HG03520 (cell line): ENCODE measurements around the gene FBXO48.

ENCODE experiments used
- ATAC-seq: cut with Tn5 transposase; IDR thresholded peaks from one replicate; pipeline ENCODE4 v1.9.1; 2021; ENCODE audit warnings: mild to moderate bottlenecking, moderate library complexity; ENCODE audit not compliant: unreplicated experiment

Gene FBXO48

DNA sequence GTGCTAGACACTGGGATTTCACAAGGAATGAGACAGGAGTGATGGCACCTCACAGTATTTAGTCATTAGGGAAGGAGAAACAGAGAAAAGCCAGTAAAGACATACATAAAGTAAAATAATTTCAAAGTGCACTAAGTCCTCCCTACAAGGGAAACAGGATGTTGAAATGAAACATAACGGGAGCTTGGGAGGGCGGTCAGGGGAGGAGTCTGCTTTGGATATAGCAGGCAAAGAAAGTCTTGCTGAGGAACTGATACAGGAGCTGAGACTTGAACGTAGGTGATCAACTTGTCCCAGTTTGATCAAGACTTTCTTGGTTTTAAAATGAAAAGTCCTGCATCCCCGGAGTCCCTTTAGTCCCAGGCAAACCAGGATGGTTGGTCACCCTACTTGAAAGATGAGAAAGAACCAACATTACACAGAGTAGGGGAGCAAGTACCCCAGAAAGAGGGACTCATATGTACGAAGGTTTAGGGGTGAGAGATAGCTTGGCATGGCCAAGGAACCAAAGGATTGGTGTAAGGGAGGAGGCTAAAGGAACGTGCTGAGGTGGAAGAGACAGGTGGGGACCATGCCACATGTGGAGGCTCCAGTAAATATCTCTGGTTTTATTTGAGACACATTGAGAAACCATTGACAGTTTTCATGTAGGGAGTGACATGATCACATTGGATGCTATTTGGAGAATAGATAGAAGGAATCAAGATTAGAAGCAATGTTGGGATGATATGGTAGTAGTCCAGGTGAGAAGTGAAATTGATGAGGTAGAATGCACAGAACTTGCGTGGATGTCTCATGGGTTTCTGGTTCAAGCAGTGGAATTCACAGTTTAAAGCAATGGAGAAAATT, 28.4 kb downstream of the FBXO48 start:
- no peak for ATAC-seq

DNA sequence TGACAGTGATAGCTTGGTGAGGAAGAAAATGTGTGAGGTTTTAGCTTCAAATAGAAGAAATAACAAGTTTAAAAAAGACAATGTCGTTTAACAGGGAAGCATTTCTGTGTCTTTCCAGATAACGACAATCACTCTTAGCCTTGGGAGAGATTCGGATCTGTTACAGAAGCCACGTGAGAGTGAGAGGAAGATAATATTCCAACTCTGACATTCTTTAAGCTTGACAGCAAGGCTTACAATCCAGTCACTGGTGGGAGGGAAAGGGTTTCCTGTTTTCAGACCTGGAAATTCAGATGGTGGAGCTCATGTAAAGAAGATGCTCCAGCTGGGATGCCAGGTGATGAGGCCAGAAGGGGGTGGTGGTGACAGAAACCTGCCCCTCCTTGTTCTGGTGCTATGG, 30.8 kb downstream of the FBXO48 start:
- ATAC-seq, result no peak

DNA sequence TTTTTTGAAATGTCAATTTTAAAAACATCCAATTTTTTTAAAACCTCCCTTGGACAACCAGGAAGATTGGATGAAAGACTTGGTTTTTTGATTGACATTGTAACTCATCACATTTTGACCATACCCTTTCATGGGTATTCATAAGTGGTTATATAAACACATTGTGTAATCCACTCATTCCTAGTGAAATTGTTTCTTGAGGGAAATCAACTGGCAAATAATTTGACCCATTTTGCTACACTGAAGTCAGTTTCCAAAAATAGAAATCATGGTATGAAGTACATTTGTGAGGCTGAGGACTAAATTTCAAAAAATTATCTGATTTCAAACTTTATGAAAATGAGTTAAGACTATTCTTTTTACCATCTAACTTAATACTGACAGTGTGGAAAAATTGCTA, 31.5 kb downstream of the FBXO48 start:
- no peak for ATAC-seq

DNA sequence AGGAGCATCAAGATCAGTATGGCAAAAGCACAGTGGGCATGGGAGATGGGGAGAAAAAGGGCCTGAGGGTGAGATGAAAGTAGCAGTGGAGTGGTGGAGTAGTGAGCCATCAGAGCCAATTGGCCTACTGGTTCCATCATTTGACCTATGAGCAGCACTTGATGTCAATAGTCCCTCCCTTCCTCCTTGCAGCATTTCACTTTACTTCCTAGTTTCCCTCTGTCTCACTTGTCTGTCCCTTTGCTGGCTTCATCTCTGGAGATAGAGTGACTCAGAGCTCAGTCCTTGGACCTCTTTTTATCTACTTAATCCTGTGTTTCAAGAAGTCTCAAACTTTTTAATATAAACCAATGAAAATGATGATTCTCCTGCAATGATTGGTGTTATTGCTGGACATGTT, 32.1 kb downstream of the FBXO48 start:
- no peak for ATAC-seq

DNA sequence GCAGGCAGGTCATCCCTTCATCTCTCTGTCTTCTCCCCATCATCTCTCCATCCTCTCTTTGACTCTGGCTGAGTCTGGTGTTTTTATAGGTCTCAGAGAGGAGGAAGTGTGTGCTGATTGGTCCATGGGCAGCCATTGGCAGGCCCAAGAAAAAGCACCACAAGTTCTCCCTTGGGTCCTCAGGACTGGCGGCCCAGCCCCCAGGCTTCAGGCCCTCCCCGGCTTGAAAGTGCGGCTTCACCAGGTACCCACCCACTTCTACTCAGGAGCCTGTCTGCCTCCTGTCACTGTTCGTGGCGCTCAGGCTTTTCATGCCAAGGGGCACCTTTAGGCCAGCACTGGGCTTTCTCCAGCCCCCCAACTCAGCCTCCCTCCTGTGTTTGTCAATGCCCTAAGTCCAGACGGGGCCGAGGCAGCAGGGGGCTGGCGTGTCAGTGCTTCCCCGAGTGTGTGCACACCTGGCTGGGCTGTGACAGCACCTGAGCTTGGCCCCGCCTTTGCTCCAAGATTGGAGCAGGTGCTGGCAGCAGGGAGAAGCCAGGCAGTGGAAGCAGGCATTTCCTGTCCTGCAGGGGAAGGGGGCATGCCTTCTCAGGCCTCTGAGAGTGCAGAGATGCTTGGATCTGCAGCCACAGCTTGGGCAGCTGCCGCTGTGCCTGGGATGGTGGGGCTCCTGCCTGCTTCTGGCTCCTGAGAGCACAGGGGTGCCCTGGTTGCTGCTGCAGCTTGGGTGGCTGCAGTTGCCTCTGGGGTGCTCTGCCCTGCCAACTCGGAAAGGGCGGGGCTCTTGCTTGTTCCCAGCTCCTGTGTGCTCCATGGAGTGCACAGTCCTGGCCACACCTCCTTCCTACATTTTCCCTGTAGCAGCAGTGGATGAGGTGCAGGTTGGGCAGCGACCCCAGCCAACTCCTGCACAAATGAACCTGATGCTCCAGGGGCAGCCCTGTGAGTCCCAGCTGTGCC, 34.1 kb downstream of the FBXO48 start:
- ATAC-seq, result no peak

DNA sequence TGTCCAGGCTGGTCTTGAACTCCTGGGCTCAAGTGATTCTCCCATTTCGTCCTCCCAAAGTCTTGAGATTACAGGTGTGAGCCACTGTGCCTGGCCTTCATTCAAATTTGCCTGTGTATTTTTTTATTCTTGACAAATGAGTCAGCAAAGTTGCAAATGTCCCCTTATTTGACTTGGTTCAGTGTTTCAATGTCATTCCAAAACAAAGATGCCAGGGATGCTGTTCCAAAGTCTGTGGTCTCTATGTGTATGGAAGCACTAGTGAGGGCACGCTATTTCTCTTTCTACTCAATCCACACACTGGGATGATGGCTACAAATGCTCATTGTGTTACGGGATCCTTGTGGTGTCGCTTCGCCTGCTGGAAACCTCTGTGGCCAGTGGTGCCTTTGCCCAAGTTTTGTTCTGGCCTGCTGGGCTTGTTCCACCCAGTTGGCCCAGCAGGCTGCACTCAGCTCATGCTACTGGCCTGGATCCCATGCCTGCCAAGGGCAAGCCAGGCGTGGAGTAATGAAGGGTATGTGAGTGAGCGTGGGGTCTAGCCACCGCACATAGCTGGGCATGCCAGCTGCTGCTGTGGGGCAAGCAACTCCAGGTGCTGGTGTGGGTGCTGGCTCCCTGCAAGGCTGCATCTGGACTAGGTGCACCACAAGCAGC, 35.6 kb downstream of the FBXO48 start:
- ATAC-seq, result no peak

DNA sequence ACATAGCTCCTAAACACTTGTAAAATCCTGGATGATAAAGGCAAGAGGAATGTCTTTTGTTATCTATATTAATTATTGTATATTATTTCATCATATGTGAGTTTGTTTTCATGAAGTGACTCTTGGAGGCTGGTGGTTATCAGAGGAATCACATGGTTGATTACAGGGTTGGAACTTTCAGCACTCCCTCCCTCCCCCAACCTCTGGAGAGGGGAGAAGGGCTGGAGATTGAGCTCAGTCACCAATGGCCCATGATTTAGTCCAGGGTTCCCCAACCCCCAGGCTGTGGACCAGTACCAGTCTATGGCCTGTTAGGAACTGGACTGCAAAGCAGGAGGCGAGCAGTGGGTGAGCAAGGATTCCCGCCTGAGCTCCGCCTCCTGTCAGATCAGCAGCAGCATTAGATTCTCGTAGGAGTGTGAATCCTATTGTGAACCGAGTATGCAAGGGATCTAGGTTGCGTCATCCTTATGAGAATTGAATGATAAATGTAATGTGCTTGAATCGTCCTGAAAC, 37.7 kb downstream of the FBXO48 start:
- ATAC-seq, result no peak

DNA sequence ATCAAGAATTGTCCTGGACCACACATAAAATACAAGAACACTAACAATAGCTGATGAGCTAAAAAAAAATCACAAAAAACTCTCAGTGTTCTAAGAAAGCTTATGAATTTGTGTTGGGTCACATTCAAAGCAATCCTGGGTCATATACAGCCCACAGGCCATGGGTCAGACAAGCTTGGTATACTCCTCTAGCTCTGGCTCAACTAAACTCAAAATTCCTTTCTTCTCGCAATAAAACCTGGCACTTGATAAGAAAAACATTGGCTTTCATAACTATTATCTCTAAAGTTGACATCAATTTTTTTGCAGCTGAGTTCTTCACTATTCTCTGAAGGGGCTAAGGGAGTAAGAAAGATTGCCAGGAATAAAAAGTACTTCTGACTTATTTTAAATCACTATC, 38.3 kb downstream of the FBXO48 start:
- ATAC-seq, result no peak

DNA sequence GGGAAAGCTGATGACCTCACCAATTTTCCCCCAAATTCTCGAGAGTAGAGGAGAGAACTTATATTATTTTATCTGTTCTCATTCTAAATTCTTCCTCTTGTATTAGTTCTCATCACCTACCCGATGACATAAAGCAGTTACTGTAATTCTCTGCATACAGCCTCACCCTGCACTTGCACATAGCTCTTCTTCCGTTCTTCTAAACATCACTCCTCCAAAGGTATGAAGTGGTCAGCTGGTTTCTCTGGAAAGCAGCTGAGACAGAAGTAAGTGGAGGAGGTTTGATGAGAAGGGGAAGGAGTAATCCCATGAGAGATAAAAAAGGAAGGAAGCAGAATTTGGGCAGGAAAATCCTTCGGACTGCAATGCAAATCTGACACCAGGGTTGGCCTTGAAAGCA, 39.0 kb downstream of the FBXO48 start:
- ATAC-seq, result no peak

DNA sequence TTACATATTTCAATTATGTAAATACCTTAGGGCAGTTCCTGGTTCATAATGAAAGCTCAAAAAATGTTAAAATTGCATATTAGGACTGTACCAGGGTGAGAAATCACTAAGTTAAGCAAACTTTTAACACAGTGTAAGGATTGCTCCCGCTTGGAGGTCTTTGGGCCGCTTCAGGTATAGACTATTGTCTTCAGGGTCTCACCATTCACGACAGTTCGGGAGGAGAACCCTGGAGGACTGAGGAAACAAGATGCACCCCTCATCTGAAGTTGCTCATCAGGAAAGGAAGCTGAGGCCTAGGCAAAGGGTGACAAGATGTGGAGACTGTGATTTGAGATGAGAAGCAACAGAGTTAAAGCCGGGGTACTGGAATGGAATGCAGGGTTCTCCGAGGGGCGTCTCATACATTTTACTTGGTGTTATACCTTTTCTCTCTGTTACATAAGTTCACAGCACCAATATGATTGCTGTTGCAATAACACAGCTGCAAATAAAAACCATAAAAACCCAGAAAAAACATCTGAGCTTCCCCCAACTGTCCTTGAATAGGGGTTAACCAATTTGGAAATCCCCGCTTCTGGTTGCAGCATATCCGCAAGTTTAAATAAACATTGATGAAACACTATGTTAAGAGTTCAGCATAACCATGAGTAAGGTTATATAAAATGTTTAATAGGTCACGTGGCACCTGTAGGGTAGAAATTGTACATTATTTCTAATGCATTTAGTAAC, 40.1 kb downstream of the FBXO48 start:
- peak; percentile 24 for ATAC-seq

DNA sequence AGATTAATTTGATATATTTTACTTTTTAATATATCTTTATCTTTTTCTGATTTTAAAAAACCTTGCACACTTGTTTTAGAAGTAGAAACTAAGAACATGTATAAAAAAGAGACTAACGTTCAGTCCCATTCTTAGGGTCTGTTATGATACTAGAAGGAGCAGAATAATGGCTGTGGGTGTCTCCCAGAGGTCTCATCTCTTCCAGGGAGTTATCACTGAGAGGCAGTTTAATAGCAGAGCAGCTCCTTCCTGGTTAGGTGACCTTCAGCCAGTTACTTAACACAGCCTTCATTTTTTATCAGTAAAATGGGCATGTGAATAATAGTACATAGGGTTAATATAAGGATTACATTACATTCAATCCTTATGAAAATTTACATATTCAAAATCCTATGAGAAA, 40.6 kb downstream of the FBXO48 start:
- no peak for ATAC-seq

DNA sequence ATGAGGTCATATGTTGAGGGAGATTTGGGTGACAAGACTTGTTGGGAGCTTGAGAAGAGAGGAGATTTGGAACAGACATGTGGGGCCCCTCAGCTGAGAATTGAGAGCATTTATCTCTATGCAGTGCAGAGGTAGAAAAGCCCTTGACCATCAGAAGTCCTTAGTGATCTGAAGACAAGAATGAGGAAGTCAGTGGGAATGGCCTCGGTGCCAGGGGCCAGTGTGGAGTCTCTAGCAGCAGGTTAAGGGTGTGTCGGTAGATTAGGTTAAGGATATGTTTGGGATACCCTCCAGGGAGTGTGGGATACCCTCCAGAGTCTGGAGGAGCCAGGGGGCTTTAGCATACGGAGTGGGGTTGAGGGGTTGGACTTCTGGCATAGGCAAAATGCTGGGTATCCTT, 41.6 kb downstream of the FBXO48 start:
- no peak for ATAC-seq

DNA sequence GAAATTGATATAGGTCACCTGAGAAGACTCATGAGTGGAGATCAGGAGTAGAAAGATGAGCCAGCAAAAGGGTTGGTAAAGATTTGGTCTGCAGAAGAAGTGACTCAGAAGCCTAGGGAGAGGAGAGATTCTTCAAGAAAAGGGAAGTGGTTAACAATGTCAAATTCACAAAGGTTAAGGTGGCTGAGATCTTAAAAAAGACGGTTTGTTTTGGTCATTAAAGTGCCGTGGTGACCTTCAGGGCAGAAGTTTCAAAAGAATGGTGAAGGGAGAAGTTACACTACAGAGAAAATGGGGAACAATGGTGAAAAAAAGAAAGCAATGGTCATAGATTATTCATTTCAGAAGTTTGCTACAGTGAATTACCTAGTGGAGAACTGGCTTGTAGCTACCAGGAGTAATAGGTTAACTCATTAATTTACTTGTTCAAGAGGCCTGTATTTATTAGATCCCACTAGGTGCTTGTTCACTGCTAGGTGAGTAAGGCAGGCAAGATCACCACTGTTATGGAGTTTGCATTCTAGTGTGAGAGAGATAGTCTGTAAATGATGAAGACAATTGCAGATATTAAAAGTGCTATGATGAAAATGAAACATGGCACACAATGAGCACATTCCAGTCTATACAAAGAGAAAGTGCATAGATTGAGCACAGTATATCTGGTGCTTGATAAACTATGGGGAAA, 43.0 kb downstream of the FBXO48 start:
- peak; percentile 68 for ATAC-seq

DNA sequence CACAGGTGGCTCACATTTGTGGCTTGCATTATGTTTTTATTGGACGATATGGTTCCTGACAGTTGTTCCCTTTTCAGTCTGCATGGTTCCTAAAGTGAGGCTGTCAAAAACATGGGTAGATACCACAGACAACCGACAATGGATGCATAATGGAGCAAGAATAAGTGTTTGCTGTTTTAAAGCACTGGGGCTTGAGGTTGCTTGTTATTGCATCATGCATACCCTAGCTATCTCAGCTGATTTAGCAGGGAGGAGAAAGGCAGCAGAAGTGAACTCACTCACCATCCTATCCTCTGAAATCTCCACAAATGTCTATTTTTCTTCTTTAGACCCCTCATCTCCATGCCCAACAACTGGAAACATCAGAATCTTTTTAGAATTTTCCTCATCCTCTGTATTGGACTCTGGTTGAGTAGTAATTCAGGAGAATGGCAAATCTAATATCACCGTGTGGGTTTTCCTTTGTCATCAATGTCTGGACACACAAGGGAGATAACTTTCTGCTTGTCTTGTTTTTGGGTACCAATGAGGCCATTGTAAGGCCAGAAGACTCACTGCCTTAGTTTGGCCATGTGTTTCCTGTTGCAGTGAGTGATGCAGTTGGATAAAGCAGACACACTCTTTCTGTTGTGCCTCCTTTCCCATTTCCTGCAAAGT, 46.7 kb downstream of the FBXO48 start:
- no peak for ATAC-seq

DNA sequence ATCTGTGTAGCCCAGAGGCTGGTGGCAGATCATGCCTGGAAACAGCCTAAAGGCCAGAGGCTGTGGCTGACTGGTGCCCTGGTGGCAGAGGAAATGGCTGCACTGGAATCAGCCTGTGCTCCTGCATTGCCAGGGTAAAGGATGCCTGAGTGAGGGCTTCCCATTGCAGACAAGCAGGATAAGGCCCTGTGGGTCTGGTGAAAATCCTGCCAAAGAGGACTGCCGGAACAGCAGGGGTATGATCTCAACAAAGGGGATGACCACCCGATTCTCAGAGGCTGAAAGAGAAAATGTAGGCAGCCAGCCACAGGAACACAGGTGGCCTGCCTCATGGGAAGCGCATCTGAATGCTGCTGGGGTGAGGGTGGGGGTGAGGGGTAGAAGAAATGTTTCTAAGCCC, 48.2 kb downstream of the FBXO48 start:
- ATAC-seq, result no peak

DNA sequence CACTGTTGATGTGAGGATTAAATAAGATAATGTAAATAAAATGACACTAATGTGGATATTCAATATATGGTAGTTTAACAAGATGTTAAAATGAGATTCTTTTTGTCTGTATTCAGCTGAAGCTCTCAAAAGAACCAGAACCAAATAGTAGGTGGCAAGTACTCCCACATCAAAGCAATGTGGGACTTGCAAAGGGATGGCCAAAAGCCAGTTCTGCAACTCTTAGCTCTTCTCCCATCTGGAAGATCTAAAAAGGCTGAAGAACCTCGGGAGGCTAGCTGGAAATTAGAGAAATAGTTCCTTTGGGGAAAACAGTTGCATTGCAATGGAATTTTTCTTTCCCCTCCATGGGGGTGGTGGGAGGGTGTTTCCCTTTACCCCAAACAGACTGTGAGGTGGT, 48.7 kb downstream of the FBXO48 start:
- ATAC-seq, result no peak

DNA sequence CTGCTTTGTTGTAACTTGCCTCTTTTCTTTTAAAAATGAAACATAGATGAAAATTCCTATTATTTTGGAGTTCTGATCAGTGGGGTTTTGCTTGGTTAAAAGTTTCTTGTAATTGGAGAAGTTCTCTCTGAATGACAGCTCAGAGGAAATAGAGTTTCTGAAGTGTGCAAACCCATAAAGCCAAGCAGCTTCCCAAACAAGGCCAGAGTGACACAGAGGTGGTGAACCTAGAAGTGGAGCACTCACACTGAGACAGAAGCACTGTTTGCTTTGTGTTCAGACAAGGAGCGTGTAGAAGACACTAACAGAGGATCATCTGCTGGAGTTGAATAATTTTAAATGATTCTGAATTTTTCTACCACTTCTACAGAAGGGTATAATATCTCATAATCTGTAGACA, 49.2 kb downstream of the FBXO48 start:
- ATAC-seq, result no peak

DNA sequence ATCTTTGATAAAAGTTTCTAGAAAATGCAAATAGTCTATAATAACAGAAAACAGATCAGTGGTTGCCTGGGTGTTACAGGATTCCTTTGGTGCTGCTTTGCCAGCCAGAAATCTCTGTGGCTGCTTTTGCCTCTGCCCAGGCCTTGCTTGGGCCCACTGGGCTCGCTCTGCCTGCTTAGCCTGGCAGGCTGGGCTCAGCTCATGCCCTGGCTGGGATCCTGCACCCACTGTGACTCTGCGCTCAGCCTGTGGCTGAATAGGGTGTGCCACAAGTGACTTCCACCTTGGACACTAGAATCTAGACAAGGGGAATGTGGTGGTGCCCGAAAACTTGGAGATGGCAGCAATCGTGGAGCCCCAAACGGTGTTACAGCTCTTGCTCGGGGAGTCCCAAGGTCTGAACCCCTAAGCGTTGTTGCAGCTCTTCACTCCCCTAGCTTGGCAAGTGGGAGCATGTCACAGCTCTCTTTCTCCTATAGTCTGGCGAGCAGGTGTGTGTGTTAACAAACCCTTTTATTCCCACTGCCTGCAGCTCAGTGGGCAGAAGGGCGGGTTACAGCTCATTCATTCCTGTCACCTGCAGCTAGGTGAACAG, 50.9 kb downstream of the FBXO48 start:
- ATAC-seq, result no peak

DNA sequence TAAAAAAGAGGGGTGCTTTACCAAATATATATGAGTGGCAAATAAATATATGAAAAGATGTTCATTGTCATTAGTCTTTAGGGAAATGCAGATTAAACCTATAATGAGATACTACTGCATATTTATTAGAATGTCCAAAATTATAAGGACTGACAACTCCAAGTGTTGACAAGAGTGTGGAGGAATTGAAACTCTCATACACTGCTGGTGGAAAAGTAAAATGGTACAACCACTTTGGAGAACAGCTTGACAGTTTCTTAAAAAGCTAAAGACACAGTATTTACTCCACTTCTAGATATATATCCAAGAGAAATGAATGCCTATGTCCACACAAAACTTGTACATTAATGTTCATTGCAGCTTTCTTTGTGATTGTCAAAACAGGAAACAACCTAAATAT, 51.6 kb downstream of the FBXO48 start:
- ATAC-seq, result no peak
